GM23338 (cell line): ENCODE results near the gene SULF2. TPM values are rescaled to one million over a fixed set of nuclear protein-coding genes. Genes with fewer than 3 reads are reported as not detected.

ENCODE experiments used
- ATAC-seq: fragments of 200-7000 bp; cut with Tn5 transposase; 3 replicates; pipeline ENCODE4 v1.9.1; 2020
- DNase-seq: peaks from one replicate; pipeline ENCODE4 v3.0.0-alpha.2; 2015; ENCODE audit warnings: low spot score
- H2AFZ ChIP-seq: fragments of 200-600 bp; sonication (generic); 2 replicates; pipeline ENCODE4 v1.8.0; 2016; ENCODE audit warnings: antibody characterized with exemption, mild to moderate bottlenecking, moderate library complexity
- H3F3A ChIP-seq: fragments of 200-600 bp; sonication (generic); replicated peaks from 2 replicates; pipeline ENCODE4 v1.8.0; 2017; ENCODE audit warnings: antibody characterized with exemption, mixed run types, low read depth
- H3K27ac ChIP-seq: fragments of 200-600 bp; sonication (generic); 2 replicates; pipeline ENCODE4 v1.6.1; 2016; ENCODE audit warnings: low read depth
- H3K27me3 ChIP-seq: fragments of 200-600 bp; sonication (generic); 2 replicates; pipeline ENCODE4 v1.8.0; 2016; ENCODE audit warnings: mild to moderate bottlenecking, mixed run types, moderate library complexity; ENCODE audit not compliant: insufficient read depth
- H3K36me3 ChIP-seq: fragments of 200-600 bp; sonication (generic); 2 replicates; pipeline ENCODE4 v1.8.0; 2016; ENCODE audit warnings: mild to moderate bottlenecking; ENCODE audit not compliant: insufficient read depth
- H3K4me1 ChIP-seq: fragments of 200-600 bp; sonication (generic); 2 replicates; pipeline ENCODE4 v1.8.0; 2016; ENCODE audit warnings: mild to moderate bottlenecking, moderate library complexity; ENCODE audit not compliant: insufficient read depth
- H3K4me2 ChIP-seq: fragments of 200-600 bp; sonication (generic); 2 replicates; pipeline ENCODE4 v1.7.1; 2017; ENCODE audit warnings: mixed run types
- H3K4me3 ChIP-seq: fragments of 200-600 bp; sonication (generic); 2 replicates; pipeline ENCODE4 v1.6.1; 2016; ENCODE audit warnings: mixed run types
- H3K79me2 ChIP-seq: fragments of 200-600 bp; sonication (generic); replicated peaks from 2 replicates; pipeline ENCODE4 v1.8.0; 2017; ENCODE audit warnings: mild to moderate bottlenecking; ENCODE audit not compliant: insufficient read depth
- H3K9me2 ChIP-seq: fragments of 200-600 bp; sonication (generic); 2 replicates; pipeline ENCODE4 v1.8.0; 2017; ENCODE audit not compliant: insufficient read depth
- H4K20me1 ChIP-seq: fragments of 200-600 bp; sonication (generic); replicated peaks from 2 replicates; pipeline ENCODE4 v1.8.0; 2017; ENCODE audit warnings: mild to moderate bottlenecking; ENCODE audit not compliant: insufficient read depth
- H3K27ac Mint-ChIP-seq: 2 replicates; pipeline ENCODE4 v1.8.0; 2020; ENCODE audit warnings: inconsistent platforms, mild to moderate bottlenecking, moderate library complexity, mixed read lengths
- H3K27me3 Mint-ChIP-seq: 3 replicates; pipeline ENCODE4 v1.8.0; 2022; ENCODE audit warnings: low read depth, mild to moderate bottlenecking, moderate library complexity, mixed read lengths, inconsistent platforms; ENCODE audit not compliant: insufficient read depth, poor library complexity
- H3K36me3 Mint-ChIP-seq: 3 replicates; pipeline ENCODE4 v1.8.0; 2021; ENCODE audit warnings: low read depth, mild to moderate bottlenecking, inconsistent platforms, moderate library complexity, mixed read lengths
- H3K4me1 Mint-ChIP-seq: 3 replicates; pipeline ENCODE4 v1.8.0; 2020; ENCODE audit warnings: mild to moderate bottlenecking, inconsistent platforms, mixed read lengths
- H3K4me3 Mint-ChIP-seq: 3 replicates; pipeline ENCODE4 v1.8.0; 2021; ENCODE audit warnings: moderate library complexity, mild to moderate bottlenecking, inconsistent platforms, mixed read lengths
- H3K9me3 Mint-ChIP-seq: 3 replicates; pipeline ENCODE4 v1.8.0; 2020; ENCODE audit warnings: moderate library complexity, mild to moderate bottlenecking, inconsistent platforms, mixed read lengths
- NANOG ChIP-seq: IDR thresholded peaks from 2 replicates; pipeline ENCODE4 v1.6.1; 2016; ENCODE audit warnings: antibody characterized with exemption, borderline replicate concordance
- polyA plus RNA-seq: library from polyadenylated mRNA; unstranded; fragments of >200 nt; fragmentation: Nextera tagmentation; extraction: Ambion mirVana; gene quantifications from 2 replicates; pipeline ENCODE4 v1.2.1, GENCODE V29; 2016
- total RNA-seq: library from RNA; depleted of rRNA; stranded (reverse); fragments of >200 nt; shearing (Covaris generic); gene quantifications from 2 replicates; pipeline ENCODE4 v1.2.3, GENCODE V29; 2014
- TF ChIP-seq, protein P1 (sequence below): fragments of 250-450 bp; sonication (Bioruptor Pico); IDR thresholded peaks from 2 replicates; pipeline ENCODE4 v1.5.0; 2020; ENCODE audit warnings: mild to moderate bottlenecking, moderate library complexity
- TF ChIP-seq, protein P2 (sequence below), 2 experiments: fragments of 200-600 bp in 1 of 2; sonication (generic) in 1 of 2; conservative IDR thresholded peaks; 2 replicates each; pipeline versions ENCODE4 v1.5.1 to v1.6.1; 2016 to 2017; ENCODE audit warnings: antibody characterized with exemption in 2 of 2, low read depth in 2 of 2, mild to moderate bottlenecking in 2 of 2, moderate library complexity in 1 of 2

SULF2 gene
- total and polyA plus RNA-seq, 2 experiments from 2014 or later, result 9.5 to 20.7 TPM

DNA sequence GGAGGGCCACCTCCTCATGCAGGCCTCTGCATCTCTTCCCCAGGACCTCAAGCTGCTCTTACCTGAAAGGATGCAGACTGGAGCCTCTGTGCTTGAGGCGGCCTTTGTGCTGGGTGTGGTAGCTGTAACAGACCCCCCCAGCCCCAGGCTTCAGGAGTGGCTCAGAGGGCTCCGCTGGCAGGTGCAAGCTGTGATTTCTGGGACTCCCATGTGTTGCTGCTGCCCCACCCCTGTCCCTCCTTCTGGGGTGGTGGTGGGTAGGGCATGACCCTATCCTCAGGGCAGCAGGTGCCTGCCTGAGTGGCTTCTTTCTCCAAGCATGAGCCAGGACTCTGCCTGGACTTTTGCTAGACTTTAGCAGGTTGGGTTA, 121.2 kb downstream of the SULF2 start (continued):
- TF ChIP-seq, protein P1, sequence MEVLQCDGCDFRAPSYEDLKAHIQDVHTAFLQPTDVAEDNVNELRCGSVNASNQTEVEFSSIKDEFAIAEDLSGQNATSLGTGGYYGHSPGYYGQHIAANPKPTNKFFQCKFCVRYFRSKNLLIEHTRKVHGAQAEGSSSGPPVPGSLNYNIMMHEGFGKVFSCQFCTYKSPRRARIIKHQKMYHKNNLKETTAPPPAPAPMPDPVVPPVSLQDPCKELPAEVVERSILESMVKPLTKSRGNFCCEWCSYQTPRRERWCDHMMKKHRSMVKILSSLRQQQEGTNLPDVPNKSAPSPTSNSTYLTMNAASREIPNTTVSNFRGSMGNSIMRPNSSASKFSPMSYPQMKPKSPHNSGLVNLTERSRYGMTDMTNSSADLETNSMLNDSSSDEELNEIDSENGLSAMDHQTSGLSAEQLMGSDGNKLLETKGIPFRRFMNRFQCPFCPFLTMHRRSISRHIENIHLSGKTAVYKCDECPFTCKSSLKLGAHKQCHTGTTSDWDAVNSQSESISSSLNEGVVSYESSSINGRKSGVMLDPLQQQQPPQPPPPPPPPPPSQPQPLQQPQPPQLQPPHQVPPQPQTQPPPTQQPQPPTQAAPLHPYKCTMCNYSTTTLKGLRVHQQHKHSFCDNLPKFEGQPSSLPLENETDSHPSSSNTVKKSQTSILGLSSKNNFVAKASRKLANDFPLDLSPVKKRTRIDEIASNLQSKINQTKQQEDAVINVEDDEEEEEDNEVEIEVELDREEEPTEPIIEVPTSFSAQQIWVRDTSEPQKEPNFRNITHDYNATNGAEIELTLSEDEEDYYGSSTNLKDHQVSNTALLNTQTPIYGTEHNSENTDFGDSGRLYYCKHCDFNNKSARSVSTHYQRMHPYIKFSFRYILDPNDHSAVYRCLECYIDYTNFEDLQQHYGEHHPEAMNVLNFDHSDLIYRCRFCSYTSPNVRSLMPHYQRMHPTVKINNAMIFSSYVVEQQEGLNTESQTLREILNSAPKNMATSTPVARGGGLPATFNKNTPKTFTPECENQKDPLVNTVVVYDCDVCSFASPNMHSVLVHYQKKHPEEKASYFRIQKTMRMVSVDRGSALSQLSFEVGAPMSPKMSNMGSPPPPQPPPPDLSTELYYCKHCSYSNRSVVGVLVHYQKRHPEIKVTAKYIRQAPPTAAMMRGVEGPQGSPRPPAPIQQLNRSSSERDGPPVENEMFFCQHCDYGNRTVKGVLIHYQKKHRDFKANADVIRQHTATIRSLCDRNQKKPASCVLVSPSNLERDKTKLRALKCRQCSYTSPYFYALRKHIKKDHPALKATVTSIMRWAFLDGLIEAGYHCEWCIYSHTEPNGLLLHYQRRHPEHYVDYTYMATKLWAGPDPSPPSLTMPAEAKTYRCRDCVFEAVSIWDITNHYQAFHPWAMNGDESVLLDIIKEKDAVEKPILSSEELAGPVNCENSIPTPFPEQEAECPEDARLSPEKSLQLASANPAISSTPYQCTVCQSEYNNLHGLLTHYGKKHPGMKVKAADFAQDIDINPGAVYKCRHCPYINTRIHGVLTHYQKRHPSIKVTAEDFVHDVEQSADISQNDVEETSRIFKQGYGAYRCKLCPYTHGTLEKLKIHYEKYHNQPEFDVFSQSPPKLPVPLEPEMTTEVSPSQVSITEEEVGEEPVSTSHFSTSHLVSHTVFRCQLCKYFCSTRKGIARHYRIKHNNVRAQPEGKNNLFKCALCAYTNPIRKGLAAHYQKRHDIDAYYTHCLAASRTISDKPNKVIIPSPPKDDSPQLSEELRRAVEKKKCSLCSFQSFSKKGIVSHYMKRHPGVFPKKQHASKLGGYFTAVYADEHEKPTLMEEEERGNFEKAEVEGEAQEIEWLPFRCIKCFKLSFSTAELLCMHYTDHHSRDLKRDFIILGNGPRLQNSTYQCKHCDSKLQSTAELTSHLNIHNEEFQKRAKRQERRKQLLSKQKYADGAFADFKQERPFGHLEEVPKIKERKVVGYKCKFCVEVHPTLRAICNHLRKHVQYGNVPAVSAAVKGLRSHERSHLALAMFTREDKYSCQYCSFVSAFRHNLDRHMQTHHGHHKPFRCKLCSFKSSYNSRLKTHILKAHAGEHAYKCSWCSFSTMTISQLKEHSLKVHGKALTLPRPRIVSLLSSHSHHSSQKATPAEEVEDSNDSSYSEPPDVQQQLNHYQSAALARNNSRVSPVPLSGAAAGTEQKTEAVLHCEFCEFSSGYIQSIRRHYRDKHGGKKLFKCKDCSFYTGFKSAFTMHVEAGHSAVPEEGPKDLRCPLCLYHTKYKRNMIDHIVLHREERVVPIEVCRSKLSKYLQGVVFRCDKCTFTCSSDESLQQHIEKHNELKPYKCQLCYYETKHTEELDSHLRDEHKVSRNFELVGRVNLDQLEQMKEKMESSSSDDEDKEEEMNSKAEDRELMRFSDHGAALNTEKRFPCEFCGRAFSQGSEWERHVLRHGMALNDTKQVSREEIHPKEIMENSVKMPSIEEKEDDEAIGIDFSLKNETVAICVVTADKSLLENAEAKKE, result no peak

DNA sequence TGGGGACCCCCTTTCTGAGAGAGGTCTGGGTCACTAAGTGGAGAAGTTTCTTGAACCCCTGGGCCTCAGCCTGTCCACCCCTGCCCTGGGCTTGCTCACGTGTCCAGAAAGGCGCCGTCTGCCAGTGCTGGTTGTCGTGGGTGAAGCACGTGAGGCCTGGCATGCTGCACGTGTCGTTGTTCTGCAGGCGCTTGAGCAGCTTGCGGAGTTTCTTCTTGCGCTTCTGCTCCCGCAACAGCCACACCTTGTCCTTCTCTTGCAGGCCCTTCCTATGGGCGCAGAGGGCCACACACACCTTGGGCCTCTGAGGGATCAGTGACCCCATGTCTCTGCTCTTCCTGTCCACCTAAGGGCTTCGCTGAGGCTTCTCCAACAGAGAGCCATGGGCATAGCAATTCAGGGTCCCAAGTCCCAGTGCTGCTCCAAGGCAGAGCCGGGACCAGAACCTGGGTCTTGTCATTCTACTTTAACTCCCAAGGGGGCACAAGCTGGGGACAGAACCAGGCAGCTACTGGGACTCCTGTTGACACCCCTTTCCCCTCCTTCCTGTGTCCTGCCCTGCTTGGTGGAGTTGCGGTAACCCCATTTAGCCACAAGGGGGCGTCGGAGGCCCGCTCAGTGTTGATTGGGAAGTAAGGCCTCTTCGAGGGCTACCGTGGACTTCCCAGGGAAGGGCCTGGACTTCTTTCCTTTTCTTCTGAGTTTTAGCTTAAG, 121.8 kb downstream of the SULF2 start:
- Histone ChIP-seq H3K4me1 (peaks cover 9% of the 10 kb centered on the region; the same call in 1 of the 2 replicates), H3K4me3 (no peak overlapping the region), H3K36me3 (peaks cover 5% of the 10 kb centered on the region; the same call in 1 of the 2 replicates), H3K27me3 (no peaks in the 10 kb centered on the region), H3K79me2 (no peaks in the 10 kb centered on the region), H3K4me2 (no peak overlapping the region), H2AFZ (no peak overlapping the region), H3K27ac (no peak overlapping the region), H4K20me1 (no peaks in the 10 kb centered on the region), H3F3A (no peaks in the 10 kb centered on the region), H3K9me2 (no peaks in the 10 kb centered on the region)
- Mint-ChIP-seq H3K27ac (peak overlapping the region; percentile 50; the same call in 1 of the 2 replicates), H3K9me3 (no peaks in the 10 kb centered on the region), H3K4me3 (no peak overlapping the region), H3K36me3 (no peaks in the 10 kb centered on the region; the same call in 2 of the 3 replicates), H3K4me1 (peaks cover 13% of the 10 kb centered on the region), H3K27me3 (peaks cover 10% of the 10 kb centered on the region)
- ATAC-seq (peak; percentile 93), DNase-seq (peak; percentile 88)
- TF ChIP-seq, protein P2, sequence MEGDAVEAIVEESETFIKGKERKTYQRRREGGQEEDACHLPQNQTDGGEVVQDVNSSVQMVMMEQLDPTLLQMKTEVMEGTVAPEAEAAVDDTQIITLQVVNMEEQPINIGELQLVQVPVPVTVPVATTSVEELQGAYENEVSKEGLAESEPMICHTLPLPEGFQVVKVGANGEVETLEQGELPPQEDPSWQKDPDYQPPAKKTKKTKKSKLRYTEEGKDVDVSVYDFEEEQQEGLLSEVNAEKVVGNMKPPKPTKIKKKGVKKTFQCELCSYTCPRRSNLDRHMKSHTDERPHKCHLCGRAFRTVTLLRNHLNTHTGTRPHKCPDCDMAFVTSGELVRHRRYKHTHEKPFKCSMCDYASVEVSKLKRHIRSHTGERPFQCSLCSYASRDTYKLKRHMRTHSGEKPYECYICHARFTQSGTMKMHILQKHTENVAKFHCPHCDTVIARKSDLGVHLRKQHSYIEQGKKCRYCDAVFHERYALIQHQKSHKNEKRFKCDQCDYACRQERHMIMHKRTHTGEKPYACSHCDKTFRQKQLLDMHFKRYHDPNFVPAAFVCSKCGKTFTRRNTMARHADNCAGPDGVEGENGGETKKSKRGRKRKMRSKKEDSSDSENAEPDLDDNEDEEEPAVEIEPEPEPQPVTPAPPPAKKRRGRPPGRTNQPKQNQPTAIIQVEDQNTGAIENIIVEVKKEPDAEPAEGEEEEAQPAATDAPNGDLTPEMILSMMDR (conservative IDR thresholded peaks at IDR 0.05; ENCODE audit: low read depth in 2 of 2), result peak; percentile 96 to 97
- no peak for TF ChIP-seq NANOG
